HG02981 (cell line): ENCODE data around the gene LSAMP.
"Not testable (repeated sequence)": the region's sequence is repeated elsewhere in the genome, so short reads cannot be mapped to it uniquely, and the experiment has no call there.

Source experiments
- ATAC-seq: cut with Tn5 transposase; IDR thresholded peaks from one replicate; pipeline ENCODE4 v1.9.1; 2021; ENCODE audit warnings: mild to moderate bottlenecking, moderate library complexity; ENCODE audit not compliant: unreplicated experiment

LSAMP gene

GRCh38 chr3:115783938-115784738 is 661.1 kb downstream of the LSAMP start:
- ATAC-seq: peak; percentile 88

- not testable (repeated sequence) for ATAC-seq
Measured at GRCh38 chr3:115783426-115783825, 661.9 kb downstream of the LSAMP start.

- no peak for ATAC-seq
Measured at GRCh38 chr3:115779011-115779410, 666.3 kb downstream of the LSAMP start.

GRCh38 chr3:115772951-115773350 is 672.3 kb downstream of the LSAMP start:
- ATAC-seq: no peak

- ATAC-seq: no peak
Measured at GRCh38 chr3:115768661-115769060, 676.6 kb downstream of the LSAMP start.

GRCh38 chr3:115766587-115767482 is 678.5 kb downstream of the LSAMP start:
- ATAC-seq: no peak

- no peak for ATAC-seq
Measured at GRCh38 chr3:115761927-115762305, 683.4 kb downstream of the LSAMP start.

GRCh38 chr3:115760716-115761115 is 684.6 kb downstream of the LSAMP start:
- ATAC-seq: no peak

GRCh38 chr3:115758076-115758763 is 687.1 kb downstream of the LSAMP start:
- no peak for ATAC-seq

GRCh38 chr3:115752978-115753377 is 692.3 kb downstream of the LSAMP start:
- ATAC-seq: not testable (repeated sequence)
